CD4-positive, alpha-beta T cell (primary cell): ENCODE results near the gene EBF4. TPM values are rescaled to one million over a fixed set of nuclear protein-coding genes. Genes with fewer than 3 reads are reported as not detected.

ENCODE experiments used
- ATAC-seq: fragments of 200-7000 bp; cut with Tn5 transposase; one replicate; pipeline ENCODE4 v1.10.0; 2022; ENCODE audit warnings: mild to moderate bottlenecking; ENCODE audit not compliant: poor library complexity
- CTCF ChIA-PET: fragments of 350-600 bp; sonication (Branson Sonifier 250); formaldehyde crosslinking; loops from one replicate; lab custom pipeline; 2021; ENCODE audit warnings: antibody characterized with exemption, inconsistent platforms; lab: Charles Lee
- POLR2A ChIA-PET: fragments of 350-600 bp; sonication (Branson Sonifier 250); formaldehyde crosslinking; loops from one replicate; lab custom pipeline; 2021; ENCODE audit warnings: antibody characterized with exemption, inconsistent platforms; lab: Charles Lee
- DNase-seq, 14 experiments: peaks; one replicate each; pipeline ENCODE4 v3.0.0-alpha.2; 2013 to 2020; ENCODE audit warnings: mixed read lengths in 2 of 14
- H3K27ac ChIP-seq, 2 donors: one replicate each; pipeline versions ENCODE4 v1.5.1 to v1.7.0; 2013; ENCODE audit warnings: low read length in 2 of 2, low read depth in 1 of 2, mild to moderate bottlenecking in 1 of 2
- H3K27me3 ChIP-seq, 2 experiments: 1 replicate in 1 of 2; 2 replicates in 1 of 2; pipeline versions ENCODE4 v1.6.1 to v1.7.0; 2013; ENCODE audit warnings: low read length in 2 of 2, control low read depth in 1 of 2, mild to moderate bottlenecking in 1 of 2, moderate library complexity in 1 of 2; ENCODE audit not compliant: insufficient read depth in 2 of 2, control insufficient read depth in 1 of 2
- H3K36me3 ChIP-seq: one replicate; pipeline ENCODE4 v1.6.1; 2013; ENCODE audit warnings: low read length, control low read depth; ENCODE audit not compliant: insufficient read depth
- H3K4me1 ChIP-seq: one replicate; pipeline ENCODE4 v1.6.1; 2013; ENCODE audit warnings: low read length, control low read depth; ENCODE audit not compliant: insufficient read depth
- H3K4me3 ChIP-seq: one replicate; pipeline ENCODE4 v1.5.1; 2013; ENCODE audit warnings: mild to moderate bottlenecking, low read length, moderate library complexity
- H3K9me3 ChIP-seq, 2 experiments: 1 replicate in 1 of 2; 2 replicates in 1 of 2; pipeline versions ENCODE4 v1.6.1 to v1.7.0; 2013; ENCODE audit warnings: low read length in 2 of 2, mild to moderate bottlenecking in 2 of 2, control low read depth in 1 of 2, moderate library complexity in 1 of 2; ENCODE audit not compliant: control insufficient read depth in 1 of 2, insufficient read depth in 1 of 2
- H3K27ac Mint-ChIP-seq: one replicate; pipeline ENCODE4 v1.8.0; 2020; ENCODE audit warnings: mixed read lengths
- H3K27me3 Mint-ChIP-seq: one replicate; pipeline ENCODE4 v1.8.0; 2021; ENCODE audit warnings: mixed read lengths
- H3K36me3 Mint-ChIP-seq: one replicate; pipeline ENCODE4 v1.8.0; 2021; ENCODE audit warnings: low read depth, mixed read lengths
- H3K4me1 Mint-ChIP-seq: one replicate; pipeline ENCODE4 v1.8.0; 2021; ENCODE audit warnings: low read depth, mixed read lengths
- H3K4me3 Mint-ChIP-seq: one replicate; pipeline ENCODE4 v1.8.0; 2020; ENCODE audit warnings: mild to moderate bottlenecking, mixed read lengths
- H3K9me3 Mint-ChIP-seq: one replicate; pipeline ENCODE4 v1.8.0; 2020; ENCODE audit warnings: mixed read lengths
- intact Hi-C, 2 experiments: fragments of 100-400 bp; cut with DNase I in 1 of 2; cut with micrococcal nuclease in 1 of 2; formaldehyde crosslinking; loops; one replicate each; pipeline versions ENCODE4 v1.15.1 to v1.9.0; 2023 to 2025; cut with DNase I, micrococcal nuclease
- total RNA-seq, 174 experiments: library from RNA in 2 of 174; stranded (reverse) in 2 of 174; gene quantifications; one replicate each; pipeline ENCODE4 v1.2.3 and lab custom pipeline; 2021 to 2026
- TF ChIP-seq, protein P1 (sequence below): fragments of 200-600 bp; IDR thresholded peaks from one replicate; pipeline ENCODE4 v1.8.0; 2022; ENCODE audit warnings: antibody characterized with exemption, mild to moderate bottlenecking

EBF4 gene
- total RNA-seq, 2 experiments from 2014 or later = 4.2 to 5.1 TPM

- H3K4me1 ChIP-seq = peaks cover 25% of the 10 kb centered on the region
- H3K27me3 ChIP-seq = peaks cover 39 to 45% of the 10 kb centered on the region in 2 experiments
- H3K36me3 ChIP-seq = no peaks in the 10 kb centered on the region
- Mint-ChIP-seq H3K36me3 (no peaks in the 10 kb centered on the region), H3K4me3 (peak overlapping the region; percentile 11), H3K4me1 (peaks cover 25% of the 10 kb centered on the region), H3K27ac (no peak overlapping the region), H3K27me3 (peaks cover 78% of the 10 kb centered on the region), H3K9me3 (no peaks in the 10 kb centered on the region)
- intact Hi-C loops = no loop called here
- H3K4me3 ChIP-seq = no peak overlapping the region
- ChIA-PET CTCF (no interaction called here), POLR2A (no interaction called here)
- H3K9me3 ChIP-seq = peaks cover 0 to 14% of the 10 kb centered on the region in 2 experiments
- no peak for ATAC-seq
- no peak for DNase-seq
- no peak overlapping the region for H3K27ac ChIP-seq
- TF ChIP-seq, protein P1, sequence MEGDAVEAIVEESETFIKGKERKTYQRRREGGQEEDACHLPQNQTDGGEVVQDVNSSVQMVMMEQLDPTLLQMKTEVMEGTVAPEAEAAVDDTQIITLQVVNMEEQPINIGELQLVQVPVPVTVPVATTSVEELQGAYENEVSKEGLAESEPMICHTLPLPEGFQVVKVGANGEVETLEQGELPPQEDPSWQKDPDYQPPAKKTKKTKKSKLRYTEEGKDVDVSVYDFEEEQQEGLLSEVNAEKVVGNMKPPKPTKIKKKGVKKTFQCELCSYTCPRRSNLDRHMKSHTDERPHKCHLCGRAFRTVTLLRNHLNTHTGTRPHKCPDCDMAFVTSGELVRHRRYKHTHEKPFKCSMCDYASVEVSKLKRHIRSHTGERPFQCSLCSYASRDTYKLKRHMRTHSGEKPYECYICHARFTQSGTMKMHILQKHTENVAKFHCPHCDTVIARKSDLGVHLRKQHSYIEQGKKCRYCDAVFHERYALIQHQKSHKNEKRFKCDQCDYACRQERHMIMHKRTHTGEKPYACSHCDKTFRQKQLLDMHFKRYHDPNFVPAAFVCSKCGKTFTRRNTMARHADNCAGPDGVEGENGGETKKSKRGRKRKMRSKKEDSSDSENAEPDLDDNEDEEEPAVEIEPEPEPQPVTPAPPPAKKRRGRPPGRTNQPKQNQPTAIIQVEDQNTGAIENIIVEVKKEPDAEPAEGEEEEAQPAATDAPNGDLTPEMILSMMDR = no peak
Observed at GRCh38 chr20:2798095-2798805, 105.7 kb downstream of the EBF4 start.

DNA sequence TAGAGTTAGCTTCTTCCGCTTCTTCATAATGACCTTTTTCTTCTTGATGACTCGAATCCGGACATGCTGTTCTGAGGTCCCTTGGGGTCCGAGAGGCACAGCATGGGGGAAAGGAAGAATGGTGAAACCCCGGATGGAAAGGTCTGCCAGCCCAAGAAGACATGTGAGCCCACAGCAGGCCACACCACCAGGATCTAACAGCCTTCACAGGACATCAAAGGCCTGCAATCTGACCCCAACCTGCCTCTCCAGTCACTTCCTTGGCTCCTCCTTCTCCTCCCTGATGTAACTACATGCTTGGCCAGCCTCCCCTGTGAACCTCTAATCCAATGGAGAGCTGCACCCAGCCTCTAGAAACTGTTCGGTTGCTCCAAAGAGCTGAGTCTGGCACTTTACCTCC, 106.2 kb downstream of the EBF4 start:
- Histone ChIP-seq H3K27me3 (peaks cover 41 to 48% of the 10 kb centered on the region in 2 experiments), H3K9me3 (peaks cover 0 to 14% of the 10 kb centered on the region in 2 experiments), H3K36me3 (no peaks in the 10 kb centered on the region), H3K4me3 (no peak overlapping the region), H3K27ac (no peak overlapping the region), H3K4me1 (peaks cover 25% of the 10 kb centered on the region)
- intact Hi-C loops = no loop called here
- ATAC-seq (no peak), DNase-seq (no peak)
- no peaks in the 10 kb centered on the region for H3K36me3 Mint-ChIP-seq
- peaks cover 25% of the 10 kb centered on the region for H3K4me1 Mint-ChIP-seq
- POLR2A ChIA-PET = no interaction called here
- peak overlapping the region; percentile 88 for H3K4me3 Mint-ChIP-seq
- H3K9me3 Mint-ChIP-seq = no peaks in the 10 kb centered on the region
- CTCF ChIA-PET = no interaction called here
- H3K27ac Mint-ChIP-seq = no peak overlapping the region
- TF ChIP-seq, protein P1 = no peak
- H3K27me3 Mint-ChIP-seq = peaks cover 79% of the 10 kb centered on the region

- ATAC-seq (no peak), DNase-seq (no peak)
- Histone ChIP-seq H3K27ac (no peak overlapping the region), H3K9me3 (peaks cover 0 to 14% of the 10 kb centered on the region in 2 experiments), H3K4me3 (peak overlapping the region; percentile 51), H3K27me3 (peaks cover 46 to 53% of the 10 kb centered on the region in 2 experiments), H3K4me1 (peaks cover 25% of the 10 kb centered on the region), H3K36me3 (no peaks in the 10 kb centered on the region)
- Mint-ChIP-seq H3K27ac (no peak overlapping the region), H3K27me3 (peaks cover 84% of the 10 kb centered on the region), H3K4me1 (peaks cover 25% of the 10 kb centered on the region), H3K9me3 (no peaks in the 10 kb centered on the region), H3K4me3 (peak overlapping the region; percentile 88), H3K36me3 (no peaks in the 10 kb centered on the region)
- CTCF ChIA-PET = no interaction called here
- POLR2A ChIA-PET = interaction anchor here (1.6 kb wide), 1 partner anchor 41 kb away, joined by 3 read pairs; the partner anchor contains the start of genes PCED1A and VPS16
- intact Hi-C loops = no loop called here
- TF ChIP-seq, protein P1 = no peak
Observed at GRCh38 chr20:2799271-2799670, 106.7 kb downstream of the EBF4 start.
